ENCODE data around the gene ERBB4. TPM values are rescaled to one million over a fixed set of nuclear protein-coding genes. Genes with fewer than 3 reads are reported as not detected.

The ERBB4 gene
- total RNA-seq, 6 donors from 2014 or later, result 3.3 to 24.2 (median 11.7) TPM

DNA sequence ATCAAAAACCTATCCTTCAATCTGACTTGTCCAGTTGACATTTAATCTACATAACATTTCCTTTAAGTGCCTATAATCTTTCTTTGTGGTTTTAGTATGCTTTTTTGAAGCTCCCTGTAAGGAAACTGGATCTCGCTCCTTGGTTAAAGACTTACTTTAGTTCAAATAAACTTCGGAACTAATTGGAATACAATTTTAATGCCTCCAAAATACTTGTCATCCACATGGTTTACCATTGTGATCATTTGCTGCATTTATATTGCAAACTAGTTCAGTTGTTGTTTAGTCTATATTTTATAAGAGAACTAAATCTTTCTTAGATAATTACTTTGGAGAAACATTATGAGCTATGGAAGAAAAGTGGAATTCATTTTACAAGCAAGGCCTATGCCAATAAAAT lies 496.0 kb downstream of the ERBB4 start:
- DNase-seq (no peak), ATAC-seq (ENCODE audit: low FRiP score in 2 of 2) (no peak)
- Histone ChIP-seq H3K27ac (no peak overlapping the region), H3K4me3 (no peak overlapping the region), H3K36me3 (no peaks in the 10 kb centered on the region), H3K4me1 (no peaks in the 10 kb centered on the region), H3K9me3 (no peaks in the 10 kb centered on the region), H3K27me3 (no peaks in the 10 kb centered on the region)
- 92 to 93% methylated on average over 2 of the region's 2 CpGs for WGBS, 2 donors
- TF ChIP-seq POLR2A (IDR thresholded peaks at IDR 0.05) (no peak), EP300 (IDR thresholded peaks at IDR 0.05) (no peak), POLR2AphosphoS5 (IDR thresholded peaks at IDR 0.05) (no peak)
- TF ChIP-seq, protein P1, sequence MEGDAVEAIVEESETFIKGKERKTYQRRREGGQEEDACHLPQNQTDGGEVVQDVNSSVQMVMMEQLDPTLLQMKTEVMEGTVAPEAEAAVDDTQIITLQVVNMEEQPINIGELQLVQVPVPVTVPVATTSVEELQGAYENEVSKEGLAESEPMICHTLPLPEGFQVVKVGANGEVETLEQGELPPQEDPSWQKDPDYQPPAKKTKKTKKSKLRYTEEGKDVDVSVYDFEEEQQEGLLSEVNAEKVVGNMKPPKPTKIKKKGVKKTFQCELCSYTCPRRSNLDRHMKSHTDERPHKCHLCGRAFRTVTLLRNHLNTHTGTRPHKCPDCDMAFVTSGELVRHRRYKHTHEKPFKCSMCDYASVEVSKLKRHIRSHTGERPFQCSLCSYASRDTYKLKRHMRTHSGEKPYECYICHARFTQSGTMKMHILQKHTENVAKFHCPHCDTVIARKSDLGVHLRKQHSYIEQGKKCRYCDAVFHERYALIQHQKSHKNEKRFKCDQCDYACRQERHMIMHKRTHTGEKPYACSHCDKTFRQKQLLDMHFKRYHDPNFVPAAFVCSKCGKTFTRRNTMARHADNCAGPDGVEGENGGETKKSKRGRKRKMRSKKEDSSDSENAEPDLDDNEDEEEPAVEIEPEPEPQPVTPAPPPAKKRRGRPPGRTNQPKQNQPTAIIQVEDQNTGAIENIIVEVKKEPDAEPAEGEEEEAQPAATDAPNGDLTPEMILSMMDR (IDR thresholded peaks at IDR 0.05), result no peak

DNA sequence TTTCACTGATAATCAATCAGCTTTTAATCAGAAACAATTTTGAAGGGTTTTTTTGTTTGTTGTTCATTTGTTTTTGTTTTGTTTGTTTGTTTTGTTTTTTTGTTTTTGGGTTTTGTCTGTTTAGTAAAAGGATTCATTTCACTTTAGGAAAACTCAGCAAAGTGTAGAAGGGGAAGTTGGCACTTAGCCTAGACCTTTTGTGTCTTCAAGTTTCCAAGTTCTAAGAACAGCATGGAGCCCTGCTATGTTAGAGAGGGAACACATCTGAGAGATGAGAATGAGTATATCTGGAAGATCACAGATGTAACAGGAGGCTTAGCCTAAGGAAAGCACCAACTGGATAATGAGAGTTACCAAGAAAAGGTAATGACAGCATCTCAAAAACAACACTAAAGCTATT lies 501.5 kb downstream of the ERBB4 start:
- DNase-seq (no peak), ATAC-seq (ENCODE audit: low FRiP score in 2 of 2) (no peak)
- Histone ChIP-seq H3K27ac (no peak overlapping the region), H3K27me3 (no peaks in the 10 kb centered on the region), H3K4me1 (no peaks in the 10 kb centered on the region), H3K36me3 (no peaks in the 10 kb centered on the region), H3K9me3 (no peaks in the 10 kb centered on the region), H3K4me3 (no peak overlapping the region)
- TF ChIP-seq POLR2AphosphoS5 (IDR thresholded peaks at IDR 0.05) (no peak), POLR2A (IDR thresholded peaks at IDR 0.05) (no peak), EP300 (IDR thresholded peaks at IDR 0.05) (no peak)
- TF ChIP-seq, protein P1 (IDR thresholded peaks at IDR 0.05), result no peak

- TF ChIP-seq POLR2AphosphoS5 (IDR thresholded peaks at IDR 0.05) (no peak), POLR2A (IDR thresholded peaks at IDR 0.05) (no peak), EP300 (IDR thresholded peaks at IDR 0.05) (no peak)
- TF ChIP-seq, protein P1 (IDR thresholded peaks at IDR 0.05), result no peak
- no peaks in the 10 kb centered on the region for H3K4me1 ChIP-seq
- no peaks in the 10 kb centered on the region for H3K9me3 ChIP-seq
- H3K4me3 ChIP-seq, result no peak overlapping the region
- H3K36me3 ChIP-seq, result no peaks in the 10 kb centered on the region
- H3K27ac ChIP-seq, result no peak overlapping the region
- 88 to 91% methylated on average over 4 of the region's 4 CpGs for WGBS, 2 donors
- no peak for ATAC-seq (ENCODE audit: low FRiP score in 2 of 2)
- no peaks in the 10 kb centered on the region for H3K27me3 ChIP-seq
- DNase-seq, result no peak
Measured at GRCh38 chr2:212034841-212035585, 503.6 kb downstream of the ERBB4 start.

DNA sequence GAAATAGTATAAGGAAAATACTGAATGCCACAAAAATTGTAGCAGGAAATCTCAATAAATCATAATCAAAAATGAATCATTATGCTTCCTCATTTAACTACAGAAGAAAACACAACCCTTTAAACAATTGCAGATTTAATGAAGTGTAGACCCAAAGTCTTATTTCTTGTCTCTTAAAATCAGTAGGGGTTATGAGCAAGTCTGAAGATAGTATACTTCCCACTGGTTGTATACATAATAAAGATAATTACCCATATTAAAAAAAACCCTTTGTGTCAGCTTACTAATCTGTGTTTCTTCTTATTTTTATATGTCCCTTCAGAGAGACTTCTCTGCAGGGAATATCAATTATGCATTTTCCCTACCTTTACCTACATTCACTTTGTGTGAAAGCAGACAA lies 504.7 kb downstream of the ERBB4 start:
- DNase-seq (no peak), ATAC-seq (ENCODE audit: low FRiP score in 2 of 2) (no peak)
- TF ChIP-seq, protein P1 (IDR thresholded peaks at IDR 0.05), result no peak
- TF ChIP-seq POLR2AphosphoS5 (IDR thresholded peaks at IDR 0.05), result no peak
- no peak for TF ChIP-seq EP300 (IDR thresholded peaks at IDR 0.05)
- no peak for TF ChIP-seq POLR2A (IDR thresholded peaks at IDR 0.05)
- Histone ChIP-seq H3K36me3 (no peaks in the 10 kb centered on the region), H3K9me3 (no peaks in the 10 kb centered on the region), H3K27me3 (no peaks in the 10 kb centered on the region), H3K4me1 (no peaks in the 10 kb centered on the region), H3K27ac (no peak overlapping the region), H3K4me3 (no peak overlapping the region)
